ENCODE data around the gene ADNP.

GRCh38 chr20:50933589-50933988, 2.4 kb upstream of the ADNP start:
- no peak for TF ChIP-seq CTCF (IDR thresholded peaks at IDR 0.05)
- no peak for TF ChIP-seq POLR2AphosphoS5 (IDR thresholded peaks at IDR 0.05)
